ENCODE measurements around the gene TTC22.

The TTC22 gene

DNA sequence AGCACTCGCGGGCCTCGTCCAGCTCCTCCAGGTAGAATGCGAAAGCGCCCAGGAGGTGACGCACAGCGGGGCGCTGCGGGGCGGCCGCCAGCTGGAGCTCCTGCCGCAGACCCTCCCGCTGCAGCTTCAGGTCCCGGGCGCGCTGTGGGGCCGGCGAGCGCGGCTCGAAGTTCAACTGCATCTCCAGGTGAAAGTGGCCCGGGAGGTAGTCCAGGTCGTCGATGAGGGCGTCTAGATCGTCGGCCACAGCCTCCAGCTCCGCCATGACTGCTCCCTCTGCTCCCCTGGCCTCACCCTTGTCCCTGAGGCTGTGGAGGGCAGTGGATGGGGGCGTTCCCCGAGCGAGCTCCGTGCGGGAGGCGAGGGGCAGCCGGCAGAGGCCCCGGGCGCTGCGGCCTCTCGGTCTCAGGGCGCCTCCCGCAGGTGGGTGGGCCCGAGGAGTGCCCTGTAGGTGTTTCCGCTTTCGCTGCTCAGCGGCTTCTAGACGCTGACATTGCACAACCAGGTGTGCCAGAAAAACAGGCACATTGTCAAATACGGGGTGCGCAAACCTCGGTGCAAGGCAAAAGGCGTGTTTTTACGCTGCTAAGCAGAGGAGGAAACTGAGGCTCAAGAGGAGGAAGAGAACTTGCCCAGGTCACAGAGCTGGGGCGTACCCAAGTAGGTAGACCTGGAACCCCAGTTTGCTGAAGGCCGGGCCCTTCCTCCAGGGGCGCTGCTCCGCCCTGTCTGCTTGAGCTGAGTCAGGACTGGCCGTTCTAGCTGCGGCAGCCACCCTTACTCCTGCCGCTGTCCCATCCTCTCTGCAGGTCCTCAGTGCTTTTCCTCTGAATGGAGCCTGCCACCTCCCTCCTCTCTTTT lies at the start of gene TTC22:
TSS of gene TTC22 (minus strand) at position 425 of the 861 bp plus-strand sequence. CDS start at position 265, 160 bp downstream.
- DNase-seq: peak; percentile 55

DNA sequence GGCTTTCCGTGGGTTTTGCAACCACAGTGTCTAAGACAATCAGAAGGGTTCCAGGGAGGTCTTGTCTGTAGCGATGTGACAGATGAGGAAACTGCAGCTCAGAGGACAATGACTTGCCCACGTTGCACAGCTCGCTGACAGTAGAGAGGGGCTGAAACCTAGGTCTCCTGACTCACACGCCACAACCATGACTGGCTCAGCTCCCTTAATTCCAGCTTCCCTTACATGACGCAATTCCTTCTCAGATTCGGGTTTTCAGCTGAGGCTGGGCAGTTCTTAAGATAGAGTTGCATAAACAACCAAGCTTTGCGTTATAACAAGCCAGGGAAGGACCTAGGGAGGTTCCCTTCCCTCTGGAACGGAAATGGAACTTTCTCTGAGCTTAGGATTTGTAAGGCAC lies 49.6 kb upstream of the TTC22 start:
- DNase-seq: no peak

DNA sequence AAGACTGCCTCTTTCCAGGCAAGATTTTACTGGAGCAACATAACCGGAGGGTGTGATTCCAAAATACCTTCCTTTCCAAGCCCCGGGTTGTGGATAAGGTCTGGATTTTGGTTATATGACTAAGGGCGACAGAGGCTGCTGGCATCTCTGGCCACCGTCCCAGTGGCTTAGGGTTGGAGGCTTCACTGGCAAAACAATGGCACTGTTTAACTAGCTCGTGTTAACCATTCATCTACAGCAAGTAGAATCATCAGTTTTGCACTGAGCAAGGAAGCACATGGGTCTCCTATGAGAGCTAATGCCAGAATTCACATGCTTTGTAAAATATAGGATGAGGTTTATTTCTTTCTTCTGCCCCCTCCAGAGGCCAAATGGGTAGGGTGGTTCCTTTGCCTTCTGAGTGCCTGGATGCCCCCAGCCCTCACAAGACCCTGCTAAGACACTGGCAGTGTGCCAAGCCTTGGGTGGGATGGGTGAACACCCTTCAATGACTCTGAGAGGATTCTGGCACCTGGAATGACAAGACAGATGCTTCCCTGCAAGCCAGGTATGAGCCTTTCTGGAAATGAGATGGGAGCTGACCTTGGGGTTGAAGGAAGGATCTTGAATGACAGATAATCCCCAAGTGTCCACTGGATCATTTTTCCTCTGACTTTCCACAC lies 49.1 kb upstream of the TTC22 start:
- DNase-seq: no peak

DNA sequence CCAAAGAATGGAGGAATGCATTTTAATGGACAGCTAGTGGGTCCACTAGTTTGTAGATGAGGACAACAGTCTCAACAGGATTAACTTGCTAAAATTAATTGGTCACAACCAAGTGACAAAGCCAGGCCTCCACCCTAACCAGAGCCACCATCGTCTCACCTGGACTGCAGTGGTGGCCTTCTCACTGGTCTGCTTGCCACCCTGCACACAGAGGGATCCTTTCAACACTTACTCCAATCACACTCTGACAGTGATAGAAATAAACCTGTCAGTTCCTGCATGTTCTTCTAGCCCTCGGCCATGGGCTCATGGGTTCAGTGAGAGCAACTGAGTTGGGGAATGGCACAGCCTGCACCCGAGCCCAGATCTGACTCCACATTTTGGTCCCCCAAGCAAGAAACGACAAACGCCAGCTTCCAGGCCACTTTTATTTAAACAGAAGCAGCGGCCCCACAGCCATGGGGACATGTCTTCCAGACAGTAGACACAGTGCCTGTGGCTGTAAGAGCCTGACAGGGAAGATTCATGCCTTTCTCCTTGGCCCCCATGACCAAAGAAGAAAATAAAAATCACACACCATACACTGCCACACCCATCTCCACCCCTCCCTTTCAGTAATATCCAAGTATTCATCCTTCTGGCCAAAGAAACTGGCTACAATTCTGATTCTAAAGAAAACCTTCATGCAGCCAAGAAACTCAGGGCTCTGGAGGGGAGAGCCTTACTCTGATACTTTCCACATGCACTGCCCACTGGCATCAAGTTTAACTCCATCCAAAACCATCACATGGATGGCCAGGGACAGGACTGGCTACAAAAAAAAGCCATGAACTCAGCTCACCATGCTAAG lies 48.3 kb upstream of the TTC22 start:
- DNase-seq: no peak

DNA sequence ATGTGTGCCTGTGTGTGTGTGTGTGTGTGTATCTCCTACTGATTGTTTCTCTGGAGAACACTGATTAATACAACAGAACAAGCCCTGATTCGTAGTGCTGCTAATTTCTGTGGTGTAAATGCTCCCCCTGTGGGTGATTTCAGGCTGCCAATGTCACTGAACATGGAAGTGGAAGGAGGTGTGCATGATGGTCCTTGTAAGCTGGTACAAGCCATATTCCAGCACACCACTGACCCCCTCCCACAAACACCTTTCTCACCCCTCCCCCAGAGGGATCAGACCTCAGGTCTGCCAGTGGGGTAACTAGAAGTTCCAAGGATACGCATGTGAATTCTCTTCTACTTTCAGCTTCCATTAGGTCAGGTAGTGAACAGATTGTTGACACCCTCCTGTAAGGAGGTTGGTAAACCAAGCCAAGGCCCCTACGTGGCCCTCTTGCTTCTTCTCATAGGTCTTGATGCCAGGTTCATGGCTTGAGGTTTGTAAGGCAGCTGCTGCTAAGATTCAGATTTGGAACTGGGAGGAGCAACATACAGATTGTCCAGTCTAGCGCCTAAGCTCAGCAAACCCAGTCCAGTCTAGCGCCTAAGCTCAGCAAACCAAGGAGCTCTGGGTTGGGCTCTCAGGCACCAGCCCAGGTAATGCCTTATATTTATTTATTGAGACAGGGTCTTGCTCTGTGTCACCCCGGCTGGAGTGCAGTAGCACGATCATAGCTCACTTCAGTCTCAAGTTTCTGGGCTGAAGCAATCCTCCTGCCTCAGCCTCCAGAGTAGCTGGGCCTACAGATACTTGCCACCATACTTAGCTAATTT lies 47.2 kb upstream of the TTC22 start:
- no peak for DNase-seq

DNA sequence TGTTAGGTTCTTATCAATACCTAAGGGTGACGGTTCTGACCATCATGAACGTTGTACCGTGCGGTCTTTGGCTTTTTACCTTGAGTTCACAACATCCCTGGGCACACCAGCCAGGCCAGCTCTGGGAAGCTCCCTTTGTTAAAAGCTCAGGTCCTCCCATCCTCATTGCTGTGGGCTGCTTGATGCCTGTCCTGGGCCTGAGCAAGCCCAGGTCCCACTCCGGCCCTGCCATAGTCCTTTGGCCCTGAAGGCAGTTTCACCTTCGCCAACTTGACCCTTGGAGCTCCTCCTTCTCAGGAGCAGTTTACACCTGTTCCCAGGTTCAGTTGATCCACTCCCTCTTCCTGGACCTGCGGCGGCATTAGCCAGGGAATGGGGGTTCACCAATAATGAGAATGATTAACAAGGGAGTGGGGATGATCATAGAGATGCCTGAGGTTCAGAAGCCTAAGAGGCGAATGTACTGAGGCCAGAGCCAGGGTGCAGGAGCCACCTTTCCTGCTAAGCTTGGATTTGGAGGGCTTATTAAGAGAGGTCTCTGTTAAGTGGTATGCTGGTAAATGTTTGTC lies 45.7 kb upstream of the TTC22 start:
- no peak for DNase-seq

DNA sequence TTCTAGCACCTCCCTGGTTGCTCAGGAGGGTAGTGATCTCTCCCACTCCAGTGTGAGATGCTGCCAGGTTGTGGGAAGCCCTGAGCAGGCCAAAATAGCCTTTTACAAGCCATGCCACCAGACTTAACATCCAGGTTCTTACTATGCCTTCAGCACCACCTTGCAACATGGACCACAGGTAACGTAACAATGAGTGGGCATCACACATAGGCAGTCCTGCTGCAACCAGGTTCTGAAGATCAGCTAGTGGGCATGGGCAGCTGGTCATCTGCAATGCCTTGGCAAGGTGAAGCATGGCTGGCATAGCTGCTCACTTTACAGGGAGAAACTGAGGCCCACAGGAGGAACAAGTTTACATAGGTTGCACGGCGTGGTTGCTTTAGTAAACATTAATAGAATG lies 45.2 kb upstream of the TTC22 start:
- DNase-seq: no peak

DNA sequence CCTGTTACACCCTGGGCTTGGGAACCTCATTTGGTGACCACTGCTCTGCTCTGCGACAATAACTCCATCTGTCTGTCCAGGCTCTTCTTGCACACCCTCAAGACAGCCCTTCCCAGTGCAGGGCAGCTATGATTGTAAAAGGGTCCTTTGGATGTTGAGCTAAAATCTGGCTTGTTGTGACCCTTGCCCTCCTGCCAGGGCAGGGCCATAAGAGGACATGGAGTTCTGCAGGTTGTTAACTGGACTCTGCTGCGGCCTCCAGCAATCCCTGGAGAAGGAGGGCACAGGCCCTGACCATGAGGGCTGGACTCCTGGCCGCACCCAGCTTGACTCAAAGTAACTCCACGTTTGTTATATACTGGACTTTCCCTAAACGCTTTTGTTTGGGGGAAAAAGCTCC lies 44.6 kb upstream of the TTC22 start:
- DNase-seq: no peak

DNA sequence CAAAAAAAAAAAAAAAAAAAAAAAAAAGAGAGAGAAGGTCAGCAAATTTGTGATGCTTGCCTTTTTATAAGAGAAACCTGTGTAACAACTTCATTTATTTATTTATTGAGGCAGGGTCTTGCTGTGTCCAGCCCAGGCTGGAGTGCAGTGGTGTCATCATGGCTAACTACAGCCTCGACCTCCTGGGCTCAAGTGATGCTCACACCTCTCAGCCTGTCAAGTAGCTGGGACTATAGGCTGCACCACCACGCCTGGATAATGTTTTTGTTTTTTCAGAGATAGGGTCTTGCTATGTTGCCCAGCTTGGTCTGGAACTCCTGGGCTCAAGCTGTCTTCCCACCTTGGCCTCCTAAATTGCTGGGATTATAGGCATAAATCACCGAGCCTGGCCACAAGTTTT lies 43.4 kb upstream of the TTC22 start:
- no peak for DNase-seq

DNA sequence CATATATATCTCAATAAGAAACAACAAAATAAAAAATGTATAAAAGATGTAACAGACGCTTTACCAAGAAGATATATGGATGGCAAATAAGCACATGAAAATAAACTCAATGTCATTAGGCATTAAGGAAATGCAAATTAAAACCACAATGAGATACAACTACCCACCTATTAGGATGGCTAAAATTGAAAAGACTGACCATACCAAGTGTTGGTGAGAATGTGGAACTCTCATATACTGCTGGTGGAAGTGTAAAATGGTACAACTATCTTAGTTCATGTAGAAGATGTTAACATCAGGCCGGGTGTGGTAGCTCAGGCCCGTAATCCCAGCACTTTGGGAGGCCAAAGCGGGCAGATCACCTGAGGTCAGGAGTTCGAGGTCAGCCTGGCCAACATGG lies 42.3 kb upstream of the TTC22 start:
- DNase-seq: no peak

DNA sequence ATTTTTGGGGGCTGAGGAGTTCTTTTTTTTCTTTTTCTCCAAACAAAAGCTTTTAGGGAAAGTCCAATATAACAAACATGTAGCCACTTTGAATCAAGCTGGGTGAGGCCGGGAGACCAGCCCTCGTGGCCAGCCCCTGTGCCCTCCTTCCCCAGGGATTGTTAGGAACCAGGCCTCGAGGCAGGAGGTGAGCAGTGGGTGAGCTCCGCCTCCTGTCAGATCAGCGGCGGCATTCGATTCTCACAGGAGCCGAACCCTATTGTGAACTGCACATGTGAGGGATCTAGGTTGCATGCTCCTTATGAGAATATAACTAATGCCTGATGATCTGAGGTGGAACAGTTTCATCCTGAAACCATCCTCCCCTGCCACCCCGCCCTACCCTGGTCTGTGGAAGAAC lies 41.8 kb upstream of the TTC22 start:
- no peak for DNase-seq

DNA sequence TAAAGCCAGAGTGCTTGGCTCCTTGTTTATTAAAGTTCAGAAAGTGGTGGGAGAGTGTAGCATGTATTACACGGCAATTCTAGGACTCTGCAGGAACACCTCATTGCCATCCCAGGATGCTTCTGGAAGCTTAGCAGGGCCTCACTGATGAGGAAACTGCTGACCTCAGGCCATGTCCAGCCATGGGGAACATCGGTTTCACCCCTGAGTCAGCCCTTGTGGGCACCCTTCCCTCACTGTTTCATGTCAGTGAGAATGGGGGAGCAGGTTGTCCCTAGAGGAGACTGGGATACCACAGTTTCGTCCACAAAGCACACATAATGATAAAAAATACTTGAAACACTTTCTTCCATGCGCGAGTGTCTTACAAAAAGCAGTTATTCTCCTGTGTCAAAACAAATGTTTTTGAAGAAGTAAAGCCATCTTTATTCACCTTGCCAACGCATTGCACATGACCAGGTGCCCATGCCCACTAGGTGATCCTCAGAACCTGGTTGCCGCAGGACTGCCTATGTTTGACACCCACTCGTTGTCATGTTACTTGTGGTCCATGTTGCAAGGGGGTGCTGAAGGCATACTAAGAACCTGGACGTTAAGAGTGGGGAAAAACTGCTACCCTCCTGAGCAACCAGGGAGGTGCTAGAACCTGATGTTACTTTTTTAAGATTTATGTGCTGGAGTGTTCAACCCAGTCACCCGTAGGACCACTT lies 41.2 kb upstream of the TTC22 start:
- DNase-seq: no peak

DNA sequence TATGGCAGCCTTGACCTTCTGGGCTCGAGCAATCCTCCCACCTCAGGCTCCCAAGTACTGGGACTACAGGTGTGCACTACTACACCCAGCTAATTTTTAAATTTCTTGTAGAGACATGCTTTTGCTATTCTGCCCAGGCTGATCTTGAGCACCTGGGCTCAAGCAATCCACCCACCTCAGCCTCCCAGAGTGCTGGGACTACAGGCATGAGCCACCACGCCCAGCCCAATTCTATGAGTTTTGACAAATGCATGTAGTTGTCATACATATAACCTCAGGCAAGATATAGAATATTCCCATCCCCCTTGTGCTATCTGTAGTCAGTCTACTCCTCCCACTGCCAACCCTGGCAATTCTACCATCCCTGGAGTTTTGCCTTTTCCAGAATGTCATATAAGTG lies 38.7 kb upstream of the TTC22 start:
- DNase-seq: no peak

DNA sequence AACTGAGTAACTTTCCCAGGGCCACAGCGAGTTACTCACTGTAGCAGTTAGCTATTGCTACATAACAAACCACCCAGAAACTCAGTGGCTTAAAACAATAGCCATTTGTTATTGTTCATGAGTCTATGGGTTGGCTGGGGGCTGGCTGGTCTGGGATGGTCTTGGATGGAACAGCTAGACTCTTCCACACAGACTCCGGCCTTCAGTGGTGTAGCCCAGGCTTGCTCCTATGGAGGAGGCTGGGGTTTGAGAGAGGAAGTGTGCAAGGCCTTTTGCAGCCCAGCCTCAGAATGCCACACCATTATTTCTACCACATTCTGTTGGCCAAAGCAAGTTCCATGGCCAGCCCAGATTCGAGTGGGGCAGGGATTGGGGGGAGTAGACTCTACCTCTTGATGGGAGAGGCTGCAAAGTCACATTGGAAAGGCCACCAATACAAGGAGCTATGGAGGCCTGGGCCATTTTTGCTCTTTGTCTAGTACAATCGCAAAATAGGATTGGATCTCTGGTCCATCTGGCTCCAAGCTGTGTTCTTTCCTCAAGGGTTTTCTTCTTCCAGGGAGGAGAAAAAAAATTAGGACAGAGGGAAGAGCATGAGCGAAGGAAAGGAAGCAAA lies 37.5 kb upstream of the TTC22 start:
- no peak for DNase-seq

DNA sequence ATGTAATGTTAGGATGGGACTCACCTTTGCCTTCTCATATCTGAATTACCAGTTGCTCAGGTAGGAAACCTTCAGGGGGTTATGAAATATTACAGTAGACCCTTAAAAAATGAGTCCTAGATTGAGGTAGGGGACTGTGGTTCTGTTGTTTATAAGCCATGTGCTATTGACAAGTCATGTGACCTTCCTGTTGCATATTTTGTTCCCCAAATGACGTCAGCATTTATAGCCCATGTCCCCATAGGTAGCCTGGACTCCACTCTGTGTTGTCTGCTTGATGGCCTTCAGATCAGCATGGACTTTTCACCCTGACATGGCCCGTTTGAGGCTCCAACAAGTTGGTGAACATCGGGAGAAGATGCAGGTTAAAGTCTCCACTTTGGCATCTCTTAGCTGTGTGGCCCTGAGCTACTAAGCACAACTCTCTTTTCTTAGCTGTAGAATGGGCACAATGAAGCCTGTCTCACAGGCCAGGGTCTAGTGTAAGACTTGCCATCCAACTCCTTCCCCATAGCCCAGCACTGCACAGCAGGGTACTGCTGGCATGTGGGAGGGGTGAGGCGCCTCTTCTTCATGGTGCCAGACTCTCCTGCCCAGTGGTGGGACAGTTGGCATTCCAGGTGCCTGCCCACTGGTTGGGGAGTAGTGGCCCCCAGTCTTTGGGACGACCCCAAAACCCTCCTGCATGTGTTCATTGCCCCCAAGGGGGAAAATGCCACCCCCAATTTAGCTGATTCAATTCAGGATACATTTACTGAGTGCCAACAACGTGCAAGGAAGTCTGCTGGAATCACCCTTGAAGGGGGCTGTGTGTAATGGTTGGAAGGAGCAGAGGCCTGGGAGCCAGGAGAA lies 36.1 kb upstream of the TTC22 start:
- no peak for DNase-seq

DNA sequence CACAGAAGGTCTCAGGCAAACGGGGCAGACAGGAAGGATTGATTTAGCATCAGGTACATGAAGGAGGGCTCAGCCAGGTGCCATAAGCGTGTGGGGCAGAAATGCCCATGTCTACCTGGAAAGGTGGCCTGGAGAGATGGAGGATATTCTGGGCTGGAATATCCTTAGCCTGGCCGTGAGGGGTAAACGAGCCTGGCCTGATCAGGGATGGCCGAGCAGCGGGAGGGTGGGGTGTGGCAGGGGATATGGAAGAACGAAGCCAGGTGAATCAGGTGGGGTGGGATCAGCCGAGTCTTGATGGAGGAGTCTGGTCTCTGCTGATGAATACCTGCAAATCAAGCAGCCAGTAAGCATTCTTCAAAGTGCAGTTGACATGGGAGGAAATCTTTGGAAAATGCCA lies 35.5 kb upstream of the TTC22 start:
- no peak for DNase-seq

DNA sequence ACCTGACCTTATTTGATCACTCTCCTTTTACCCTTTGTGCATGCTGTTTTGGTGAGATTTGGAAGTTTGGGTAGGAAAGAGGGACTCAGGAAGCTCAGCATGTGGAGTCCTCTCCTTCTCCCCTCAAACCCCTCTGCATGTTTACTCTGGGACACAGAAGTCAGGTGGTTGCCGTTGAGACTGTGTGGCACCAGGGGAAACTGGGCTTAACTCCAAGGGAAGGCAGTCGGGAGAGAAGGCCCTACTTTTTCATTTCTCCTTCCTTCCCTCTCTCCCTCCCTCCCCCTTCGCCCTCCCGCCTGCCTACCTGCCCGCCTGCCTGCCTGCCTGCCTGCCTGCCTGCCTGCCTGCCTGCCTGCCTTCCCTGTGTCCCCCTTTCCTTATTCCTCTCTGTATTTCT lies 34.8 kb upstream of the TTC22 start:
- DNase-seq: no peak

DNA sequence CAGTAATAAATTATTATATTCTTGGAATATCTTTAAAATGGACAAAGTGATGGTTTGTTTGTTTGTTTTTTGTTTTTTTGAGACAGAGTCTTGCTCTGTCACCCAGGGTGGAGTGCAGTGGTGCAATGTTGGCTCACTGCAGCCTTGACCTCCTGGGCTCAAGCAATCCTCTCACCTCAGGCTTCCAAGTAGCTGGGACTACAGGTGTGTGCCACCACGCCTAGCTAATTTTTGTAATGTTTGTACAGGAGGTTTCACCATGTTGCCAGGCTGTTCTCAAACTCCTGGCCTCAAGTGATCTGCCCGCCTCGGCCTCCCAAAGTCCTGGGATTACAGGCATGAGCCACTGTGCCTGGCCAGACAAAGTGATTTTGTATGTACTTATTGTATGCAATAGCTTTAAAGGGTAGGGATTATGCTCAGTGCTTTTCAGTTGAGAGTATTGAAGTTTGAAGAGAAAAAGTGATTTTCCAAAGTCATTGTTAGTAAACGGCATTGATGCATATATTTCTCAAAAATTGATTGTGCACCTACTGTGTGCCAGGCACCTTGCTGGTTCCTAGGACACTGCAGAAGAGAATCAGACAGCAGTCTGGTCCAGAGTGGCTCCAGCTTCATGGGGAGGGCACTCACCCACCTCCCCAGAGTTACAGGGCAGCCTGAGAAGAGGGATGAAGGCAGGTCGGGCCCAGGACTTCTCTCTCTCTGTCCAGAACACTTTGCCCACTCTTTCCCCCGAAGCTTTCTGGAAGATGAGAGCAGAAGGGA lies 34.2 kb upstream of the TTC22 start:
- DNase-seq: no peak

DNA sequence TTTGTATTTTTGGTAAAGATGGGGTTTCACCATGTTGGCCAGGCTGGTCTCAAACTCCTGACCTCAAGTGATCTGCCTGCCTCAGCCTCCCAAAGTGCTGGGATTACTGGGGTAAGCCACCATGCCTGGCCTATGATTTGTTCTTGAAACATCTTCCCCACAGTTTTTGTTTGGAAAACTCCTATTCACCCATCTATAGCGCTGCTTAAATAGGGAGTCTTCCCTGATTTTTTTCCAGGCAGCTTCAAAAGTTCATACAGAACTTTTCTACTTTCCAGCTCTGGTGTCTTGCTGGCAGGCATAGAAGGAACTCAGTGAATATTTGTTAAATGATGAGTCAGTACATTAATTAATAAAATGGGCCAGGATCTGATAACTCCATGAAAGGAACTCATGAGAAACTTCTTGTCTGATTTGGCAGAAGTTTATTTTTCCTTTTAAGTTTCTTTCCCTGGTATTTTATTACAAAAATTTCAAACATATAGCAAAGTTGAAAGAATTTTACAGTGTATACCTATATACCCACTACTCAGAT lies 33.0 kb upstream of the TTC22 start:
- DNase-seq: no peak
